Adrenal gland (tissue), 5 donors: Measurements from ENCODE around the gene DGKG.

Experiments
- CTCF ChIP-seq, 6 experiments: fragments of 450-650 bp in 4 of 6; fragments of 200-600 bp in 2 of 6; sonication (generic) in 1 of 6; IDR thresholded peaks; 1 replicate in 5 of 6; 2 replicates in 1 of 6; pipeline versions ENCODE4 v1.5.1 to v1.8.0; 2016 to 2021; ENCODE audit warnings: antibody characterized with exemption in 6 of 6, mild to moderate bottlenecking in 2 of 6, moderate library complexity in 1 of 6
- POLR2A ChIP-seq, 2 donors: fragments of 450-650 bp; IDR thresholded peaks; one replicate each; pipeline ENCODE4 v1.6.1; 2017; ENCODE audit warnings: antibody characterized with exemption in 2 of 2, mild to moderate bottlenecking in 2 of 2, moderate library complexity in 1 of 2
- donor health status: DM: no; HTN: no; CAD: no.

- TF ChIP-seq CTCF (IDR thresholded peaks at IDR 0.05) (no peak), POLR2A (IDR thresholded peaks at IDR 0.05) (no peak)
These were observed 256.5 kb downstream of the DGKG start for GRCh38 chr3:186105543-186105942.
